Erythroblast (primary cell): ENCODE data around the gene NPSR1.

Experiments used
- DNase-seq, 2 experiments: peaks; one replicate each; lab custom pipeline; 2025; lab: John Stamatoyannopoulos, UW
- GATA1 ChIP-seq: IDR thresholded peaks from 2 replicates; pipeline ENCODE4 v1.6.1; 2011; ENCODE audit warnings: low read depth, mild to moderate bottlenecking, control low read depth, low read length, moderate library complexity
- POLR2A ChIP-seq: IDR thresholded peaks from 2 replicates; pipeline ENCODE4 v1.6.1; 2011; ENCODE audit warnings: mild to moderate bottlenecking, low read length

Gene NPSR1

DNA sequence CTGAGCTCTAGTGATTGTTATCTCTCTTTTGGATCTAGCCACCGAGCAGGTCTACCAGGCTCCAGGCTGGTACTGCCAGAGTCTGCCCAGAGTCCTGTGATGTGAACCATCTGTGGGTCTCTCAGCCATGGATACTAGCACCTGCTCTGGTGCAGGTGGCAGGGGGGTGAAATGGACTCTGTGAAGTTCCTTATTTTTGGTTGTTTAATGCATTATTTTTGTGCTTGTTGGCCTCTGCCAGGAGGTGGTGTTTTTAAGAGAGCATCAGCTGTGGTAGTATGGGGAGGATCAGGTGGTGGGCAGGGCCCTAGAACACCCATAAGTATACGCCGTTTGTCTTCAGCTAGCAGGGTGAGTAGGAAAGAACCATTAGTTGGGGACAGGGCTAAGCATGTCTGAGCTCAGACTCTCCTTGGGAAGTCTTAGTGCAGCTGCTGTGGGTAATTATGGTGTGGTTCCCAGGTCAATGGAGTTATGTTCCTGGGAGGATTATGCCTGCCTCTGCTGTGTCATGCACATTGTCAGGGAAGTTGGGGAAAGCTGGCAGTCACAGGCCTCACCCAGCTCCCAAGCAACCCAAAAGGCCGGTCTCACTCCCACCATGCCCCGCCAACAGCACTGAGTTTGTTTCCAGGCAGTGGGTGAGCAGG, 81.8 kb downstream of the NPSR1 start:
- TF ChIP-seq POLR2A (no peak), GATA1 (no peak)
- no peak for DNase-seq

DNA sequence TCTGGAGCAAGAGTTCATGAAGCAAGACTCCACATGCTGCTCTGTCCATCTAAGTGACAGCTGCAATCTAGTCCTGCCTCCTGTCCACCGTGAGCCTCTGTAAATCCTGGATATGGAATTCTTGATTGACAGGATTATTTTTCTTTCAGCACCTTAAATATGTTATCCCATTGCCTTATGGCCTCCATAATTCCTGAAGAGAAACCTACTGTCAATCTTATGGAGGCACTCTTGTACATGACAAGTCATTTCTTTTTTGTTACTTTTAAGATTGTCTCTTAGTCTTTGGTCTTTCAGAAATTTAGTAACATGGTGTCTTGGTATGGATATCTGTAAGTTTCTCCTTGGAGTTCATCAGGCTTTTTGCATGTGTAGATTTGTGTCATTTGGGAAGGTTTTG, 82.8 kb downstream of the NPSR1 start:
- TF ChIP-seq POLR2A (no peak), GATA1 (no peak)
- no peak for DNase-seq

DNA sequence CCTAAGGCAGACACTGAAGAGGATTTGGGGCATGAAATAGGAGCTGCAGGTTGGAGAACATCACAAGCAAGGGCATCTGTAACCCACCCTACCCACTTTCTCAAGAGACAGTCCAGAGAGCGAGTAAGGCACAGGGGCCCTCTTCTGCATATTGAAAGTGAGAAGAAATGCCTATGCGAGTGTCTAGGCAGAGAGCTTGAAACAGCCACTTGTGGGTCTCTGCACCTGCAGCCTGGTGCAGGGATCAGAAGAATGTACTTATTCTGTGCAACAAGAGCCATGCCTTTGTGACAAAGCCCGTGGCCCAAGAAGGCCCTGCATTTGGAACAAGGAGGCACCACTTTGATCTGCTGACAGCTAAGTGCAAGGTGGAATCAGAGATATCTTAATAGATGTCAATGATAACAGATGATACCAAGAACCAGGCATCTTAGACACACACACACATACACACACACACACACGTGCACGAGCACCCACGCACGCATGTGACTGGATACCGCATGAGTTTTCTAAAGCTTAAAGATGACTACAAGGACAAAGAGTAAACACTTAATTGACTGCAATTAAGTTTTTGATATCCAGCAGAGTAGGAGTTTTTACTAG, 89.3 kb downstream of the NPSR1 start:
- no peak for TF ChIP-seq POLR2A
- no peak for TF ChIP-seq GATA1
- DNase-seq = no peak

DNA sequence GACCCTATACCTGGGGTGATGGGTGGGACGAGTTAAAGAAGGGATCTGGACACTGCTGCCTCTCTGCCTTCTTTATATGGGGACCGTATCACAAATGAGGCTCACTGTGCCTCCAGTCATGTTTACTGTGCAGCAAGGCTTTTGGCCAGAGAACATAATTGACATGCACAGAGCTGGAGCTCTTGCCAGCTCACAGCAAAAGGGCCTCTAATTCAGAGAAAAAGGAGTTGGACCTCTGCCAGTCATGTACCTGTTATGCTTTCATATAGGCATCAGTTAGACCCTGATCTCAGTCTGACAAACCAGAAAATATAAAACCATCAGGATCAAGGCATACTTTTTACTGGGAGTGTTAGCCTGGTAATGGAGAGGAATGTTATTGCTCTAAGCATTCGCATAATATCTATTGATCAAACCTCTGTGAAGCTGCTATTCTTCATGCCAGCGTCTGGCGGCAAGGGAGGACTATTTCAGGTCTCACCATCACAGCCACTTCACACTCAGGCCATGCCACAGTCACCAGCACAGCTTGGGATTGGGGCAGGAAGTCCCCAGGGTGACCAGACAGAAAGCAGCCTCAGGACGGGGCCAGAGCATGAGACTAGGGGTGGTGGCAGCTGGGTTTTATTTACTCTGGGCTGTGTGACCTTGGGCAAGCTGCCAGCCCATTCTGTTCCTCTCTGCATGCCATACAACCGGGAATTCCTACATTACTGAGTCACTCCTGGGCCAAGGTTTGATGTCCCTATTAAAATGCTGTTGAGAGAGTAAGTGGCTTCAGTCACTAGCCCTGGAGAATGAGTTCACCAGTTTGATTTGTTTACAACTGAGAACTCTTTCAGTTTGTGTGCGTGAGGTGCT, 90.1 kb downstream of the NPSR1 start:
- no peak for DNase-seq
- TF ChIP-seq POLR2A = no peak
- no peak for TF ChIP-seq GATA1

GRCh38 chr7:34748728-34749089, 90.7 kb downstream of the NPSR1 start:
- TF ChIP-seq POLR2A = no peak
- TF ChIP-seq GATA1 = no peak
- DNase-seq = no peak

DNA sequence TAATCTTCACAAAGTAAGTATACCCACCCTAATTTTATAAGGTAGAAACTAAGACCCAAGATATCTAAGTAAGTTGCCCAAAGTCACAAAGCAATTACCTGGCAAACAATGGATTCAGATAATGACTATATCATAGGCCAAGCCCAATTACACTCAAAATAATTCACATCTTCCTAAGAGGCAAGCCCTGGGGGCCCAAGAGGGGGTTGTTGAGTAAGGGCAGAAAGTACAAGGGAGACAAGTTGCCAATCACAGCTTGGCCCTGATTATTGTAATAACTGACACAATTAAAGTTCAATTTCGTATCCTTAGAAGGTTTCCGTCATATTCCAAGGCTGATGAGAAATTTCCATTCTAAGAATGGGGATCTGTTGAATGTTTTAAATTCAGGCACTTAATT, 91.4 kb downstream of the NPSR1 start:
- no peak for DNase-seq
- TF ChIP-seq GATA1 = no peak
- no peak for TF ChIP-seq POLR2A

GRCh38 chr7:34750209-34750608, 92.2 kb downstream of the NPSR1 start:
- no peak for DNase-seq
- TF ChIP-seq GATA1 (no peak), POLR2A (no peak)

- no peak for TF ChIP-seq GATA1
- no peak for TF ChIP-seq POLR2A
- DNase-seq = no peak
Observed at GRCh38 chr7:34750636-34751035, 92.6 kb downstream of the NPSR1 start.

- TF ChIP-seq GATA1 (no peak), POLR2A (no peak)
- no peak for DNase-seq
Observed at GRCh38 chr7:34751725-34752643, 94.0 kb downstream of the NPSR1 start.

GRCh38 chr7:34752929-34753328, 94.9 kb downstream of the NPSR1 start:
- TF ChIP-seq POLR2A (no peak), GATA1 (no peak)
- DNase-seq = no peak

DNA sequence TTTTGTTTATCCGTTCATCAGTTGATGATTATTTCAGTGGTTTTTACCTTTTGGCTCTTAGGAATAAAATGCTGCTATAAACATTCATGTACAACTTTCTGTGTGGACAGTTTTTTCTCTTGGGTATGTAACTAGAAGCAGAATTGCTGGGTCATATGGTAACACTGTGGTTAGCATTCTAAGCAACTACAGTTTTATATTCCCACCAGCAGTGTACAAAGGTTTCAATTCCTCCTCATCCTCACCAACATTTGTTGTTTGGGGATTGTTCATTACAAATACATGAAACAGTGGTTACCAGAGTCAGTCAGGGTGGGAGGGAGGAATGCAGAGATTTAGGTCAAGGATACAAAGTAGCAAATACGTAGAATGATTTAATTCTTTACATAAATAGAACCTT, 97.0 kb downstream of the NPSR1 start:
- no peak for TF ChIP-seq GATA1
- TF ChIP-seq POLR2A = no peak
- no peak for DNase-seq

DNA sequence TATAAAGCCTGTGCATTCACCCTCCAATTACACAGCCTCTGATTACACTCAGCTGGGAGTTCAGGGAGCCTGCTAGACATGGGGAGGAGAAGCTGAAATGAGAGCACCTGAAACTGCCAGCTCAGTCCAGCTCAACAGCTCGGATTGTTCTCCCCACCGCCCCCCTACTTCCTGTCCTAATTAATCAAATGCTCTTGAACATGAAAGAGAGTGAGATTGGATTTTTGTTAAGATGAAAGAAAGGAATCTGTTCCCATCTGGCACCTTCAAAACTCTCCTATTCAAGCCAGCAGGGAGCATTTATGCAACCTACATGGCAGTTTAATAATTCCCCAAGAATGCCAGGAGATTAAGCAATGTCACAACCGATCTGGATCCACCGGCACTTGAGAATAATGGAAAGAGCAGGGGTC, 98.0 kb downstream of the NPSR1 start:
- TF ChIP-seq POLR2A (no peak), GATA1 (no peak)
- DNase-seq = no peak

- no peak for DNase-seq
- no peak for TF ChIP-seq POLR2A
- TF ChIP-seq GATA1 = no peak
Observed at GRCh38 chr7:34756691-34757090, 98.7 kb downstream of the NPSR1 start.

GRCh38 chr7:34757570-34758110, 99.6 kb downstream of the NPSR1 start:
- TF ChIP-seq GATA1 = no peak
- TF ChIP-seq POLR2A = no peak
- no peak for DNase-seq
